GM21526 (cell line): Measurements from ENCODE around the gene IREB2.

Experiments
- ATAC-seq: cut with Tn5 transposase; IDR thresholded peaks from one replicate; pipeline ENCODE4 v1.9.1; 2021; ENCODE audit warnings: moderate library complexity; ENCODE audit not compliant: unreplicated experiment, low FRiP score

Gene IREB2

DNA sequence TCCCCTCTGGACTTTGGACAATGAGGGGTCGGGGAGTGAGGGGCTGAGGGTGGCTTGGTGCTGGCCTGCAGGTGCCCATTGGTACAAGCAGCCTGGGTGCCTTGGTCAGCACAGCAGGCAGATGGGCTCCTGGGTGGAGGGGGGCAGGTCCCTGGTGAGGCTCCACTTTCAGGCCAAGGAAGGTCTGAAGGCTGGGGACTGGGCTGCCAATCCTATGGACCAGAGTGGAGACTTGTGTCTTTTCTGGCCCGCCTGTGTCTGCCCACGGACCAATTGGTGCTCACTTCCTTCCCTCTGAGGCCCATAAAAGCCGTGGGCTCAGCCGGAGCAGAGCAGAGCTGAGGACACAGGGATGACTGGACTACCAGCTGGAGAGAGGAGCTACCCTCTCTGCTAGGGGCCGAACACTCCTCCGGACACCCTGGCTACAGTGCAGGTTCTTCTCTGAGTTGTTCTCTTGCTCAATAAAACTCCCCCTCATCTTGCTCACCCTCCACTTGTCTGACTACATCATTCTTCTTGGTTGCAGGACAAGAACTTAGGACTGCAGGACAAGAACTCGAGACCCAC is 31.9 kb upstream of the IREB2 start:
- no peak for ATAC-seq

DNA sequence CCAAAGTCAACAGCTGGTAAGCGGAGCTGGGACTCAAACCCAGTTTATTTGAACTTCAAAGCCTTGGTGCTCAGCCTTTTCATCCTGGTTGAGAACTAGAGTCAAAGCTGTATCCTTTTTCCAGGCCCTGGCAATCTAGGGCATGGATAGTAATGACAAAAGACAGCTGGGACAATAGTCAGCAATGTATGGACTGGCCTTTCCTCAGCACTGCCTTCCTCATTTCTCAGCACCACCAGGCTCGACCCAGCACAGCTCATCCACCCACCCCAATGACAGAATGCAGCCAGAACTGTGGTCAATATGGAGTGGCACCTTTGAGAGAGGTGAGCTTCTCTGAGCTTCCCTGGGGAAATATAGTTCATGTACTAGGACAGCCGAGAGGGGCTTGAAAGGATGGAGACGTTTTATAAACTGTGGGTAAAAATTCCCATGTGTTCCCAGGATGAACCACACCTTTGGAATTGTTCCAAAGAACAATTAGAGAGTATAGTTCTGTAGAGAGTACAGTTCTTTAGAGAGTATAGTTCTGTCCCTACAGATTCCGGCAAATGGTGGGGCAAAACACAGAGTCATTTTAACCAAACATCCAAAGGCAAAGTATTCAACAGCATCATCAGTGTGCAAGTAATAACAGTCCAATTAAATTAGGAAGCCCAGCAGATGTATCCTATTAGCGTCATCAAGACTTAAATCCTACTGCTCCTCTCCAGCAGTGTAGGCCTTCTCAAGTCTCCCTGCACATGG is 30.2 kb upstream of the IREB2 start:
- ATAC-seq = no peak

DNA sequence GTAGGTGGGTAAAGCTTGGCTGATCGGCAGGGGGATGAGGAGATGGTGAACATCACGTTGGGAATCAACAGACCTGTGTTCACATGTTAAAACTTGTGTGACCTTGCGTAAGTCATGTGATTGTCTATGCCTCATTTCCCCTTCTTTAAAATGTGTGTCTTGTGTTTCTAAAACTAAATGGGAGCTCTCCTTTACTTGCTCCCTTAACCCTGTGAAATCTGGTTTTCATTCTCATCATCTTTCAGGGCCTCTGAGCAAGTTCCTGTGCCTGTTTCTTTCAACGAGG is 29.7 kb upstream of the IREB2 start:
- no peak for ATAC-seq

DNA sequence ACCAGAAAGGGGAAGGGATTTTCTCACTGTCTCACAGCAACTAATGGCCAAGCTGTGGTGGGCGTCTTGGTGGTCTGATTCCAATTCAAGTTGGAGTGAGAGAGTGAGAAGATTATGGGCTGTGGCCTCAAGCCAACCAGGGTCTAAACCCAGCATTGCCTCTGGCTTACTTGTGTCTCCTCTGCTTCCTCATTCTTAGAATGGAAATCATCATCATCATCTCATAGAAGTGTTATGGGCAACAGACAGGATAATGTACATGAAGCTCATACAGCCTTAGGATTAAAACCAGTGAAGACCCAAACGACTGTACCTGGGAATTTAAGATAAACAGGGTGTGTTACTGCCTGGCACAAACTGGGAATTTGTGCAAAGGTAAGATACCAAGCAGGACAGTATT is 29.1 kb upstream of the IREB2 start:
- ATAC-seq = no peak

DNA sequence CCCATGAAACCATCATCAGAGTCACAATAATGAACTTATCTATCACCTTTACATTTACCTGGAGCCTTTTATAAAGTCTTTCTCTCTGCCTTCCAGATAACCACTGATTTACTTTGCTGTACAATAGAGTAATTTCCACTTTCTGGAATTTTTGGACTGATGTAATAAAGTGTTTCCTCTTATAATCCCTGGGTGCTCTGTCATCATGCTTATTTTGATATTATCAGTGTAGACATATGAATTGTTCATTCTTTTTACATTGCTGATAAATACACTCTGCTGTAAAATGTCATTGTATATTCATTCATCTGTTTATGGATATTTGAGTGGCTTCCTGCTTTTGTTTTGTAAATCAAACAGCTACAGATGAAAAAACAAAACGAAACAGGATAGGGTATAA is 27.0 kb upstream of the IREB2 start:
- ATAC-seq = no peak

DNA sequence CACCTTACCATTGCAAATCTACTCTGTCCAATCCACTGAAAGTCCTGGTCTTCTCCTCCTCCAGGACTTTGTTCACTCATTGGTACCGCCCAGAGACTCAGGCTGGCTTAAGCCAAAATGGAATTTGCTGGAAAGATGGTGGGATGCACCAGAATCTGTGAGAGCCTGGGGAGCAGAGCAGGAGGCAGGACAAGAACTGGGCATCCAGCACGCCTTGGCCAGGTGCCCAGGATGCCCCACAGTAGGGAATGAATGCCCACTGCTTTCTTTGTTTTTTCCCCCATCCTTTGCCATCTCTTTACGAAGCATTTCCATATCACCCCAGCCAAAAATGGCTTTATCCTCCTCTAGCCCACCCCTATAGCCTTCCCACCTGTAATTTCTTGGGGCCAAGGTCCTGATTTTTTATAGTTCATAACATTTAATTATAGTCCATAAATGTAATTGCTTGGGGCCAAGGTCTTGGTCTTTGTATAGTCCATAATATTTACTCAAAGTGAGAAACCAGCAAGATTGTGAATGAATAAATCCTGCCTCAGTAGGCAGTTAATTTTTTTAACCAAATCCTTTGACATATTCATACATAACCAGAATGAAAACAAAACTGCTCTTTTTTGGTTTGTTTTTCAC is 23.3 kb upstream of the IREB2 start:
- ATAC-seq = no peak

DNA sequence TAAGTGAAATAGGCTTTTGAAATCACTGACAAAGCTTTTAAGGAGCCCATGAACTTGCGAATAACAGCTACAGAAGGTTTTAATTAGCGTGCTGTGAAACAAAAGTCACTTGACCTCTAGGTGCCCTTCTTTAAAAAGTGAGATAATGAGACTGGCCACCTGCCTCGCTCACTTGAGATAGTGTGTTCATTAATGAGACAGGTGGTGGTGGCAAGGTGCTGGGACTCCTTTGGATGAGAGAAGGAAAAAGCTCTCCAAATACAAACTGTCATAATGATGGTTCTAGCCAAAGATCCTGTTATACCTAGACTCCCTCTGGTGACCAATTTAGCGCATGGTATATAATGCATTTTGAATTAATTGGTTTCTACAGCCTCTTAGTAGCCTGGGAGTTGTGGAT is 22.7 kb upstream of the IREB2 start:
- ATAC-seq = no peak

DNA sequence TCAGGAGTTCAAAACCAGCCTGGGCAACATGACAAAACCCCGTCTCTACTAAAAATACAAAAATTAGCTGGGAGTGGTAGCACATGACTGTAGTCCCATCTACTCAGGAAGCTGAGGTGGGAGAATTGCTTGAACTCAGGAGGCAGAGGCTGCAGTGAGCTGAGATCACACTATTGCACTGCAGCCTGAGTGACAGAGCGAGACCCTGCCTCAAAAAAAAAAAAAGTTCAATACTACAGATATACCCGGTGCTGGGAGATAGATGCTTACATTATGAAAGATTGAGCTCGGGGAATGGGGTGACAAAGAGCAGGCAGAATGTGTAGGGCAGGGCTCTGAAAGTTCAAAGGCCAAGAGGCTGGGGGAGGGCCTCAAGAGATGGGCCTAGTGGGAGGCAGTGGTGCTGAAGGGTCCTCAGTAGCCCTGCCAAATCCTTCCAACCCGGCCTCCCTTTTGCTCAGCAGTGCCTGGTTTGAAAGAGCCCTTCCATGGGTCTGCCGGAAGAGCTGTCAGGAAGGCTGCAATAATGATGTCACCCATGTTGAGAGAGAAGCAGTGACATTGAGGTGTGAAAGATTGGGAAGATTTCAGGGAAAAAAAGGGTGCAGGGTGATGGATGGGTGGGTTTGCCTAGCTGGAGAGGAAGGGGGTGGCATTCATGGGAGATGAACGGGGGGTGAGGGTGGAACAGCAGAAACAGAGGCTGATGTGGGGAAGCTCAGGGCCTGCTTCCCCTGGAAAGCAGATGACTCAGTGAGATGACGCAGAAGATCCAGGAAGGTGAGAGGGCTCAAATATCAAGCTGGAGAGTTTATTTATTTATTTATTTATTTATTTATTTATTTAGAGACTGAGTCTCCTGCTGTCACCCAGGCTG is 20.0 kb upstream of the IREB2 start:
- ATAC-seq = no peak

DNA sequence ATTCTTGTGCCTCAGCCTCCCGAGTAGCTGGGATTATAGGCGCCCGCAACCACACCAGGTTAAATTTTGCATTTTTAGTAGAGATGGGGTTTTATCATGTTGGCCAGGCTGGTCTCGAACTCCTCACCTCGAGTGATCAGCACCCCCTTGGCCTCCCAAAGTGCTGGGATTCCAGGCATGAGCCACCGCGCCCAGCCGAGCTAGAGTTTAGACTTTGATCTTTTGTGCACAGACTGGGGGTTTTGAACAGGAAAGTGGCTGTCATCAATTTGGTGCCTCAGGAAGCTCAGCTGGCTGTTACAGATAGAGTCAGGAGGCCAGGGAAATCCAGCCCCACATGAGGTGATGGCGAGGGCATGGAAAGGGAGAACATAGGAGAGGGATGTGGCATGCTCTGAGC is 19.3 kb upstream of the IREB2 start:
- no peak for ATAC-seq

DNA sequence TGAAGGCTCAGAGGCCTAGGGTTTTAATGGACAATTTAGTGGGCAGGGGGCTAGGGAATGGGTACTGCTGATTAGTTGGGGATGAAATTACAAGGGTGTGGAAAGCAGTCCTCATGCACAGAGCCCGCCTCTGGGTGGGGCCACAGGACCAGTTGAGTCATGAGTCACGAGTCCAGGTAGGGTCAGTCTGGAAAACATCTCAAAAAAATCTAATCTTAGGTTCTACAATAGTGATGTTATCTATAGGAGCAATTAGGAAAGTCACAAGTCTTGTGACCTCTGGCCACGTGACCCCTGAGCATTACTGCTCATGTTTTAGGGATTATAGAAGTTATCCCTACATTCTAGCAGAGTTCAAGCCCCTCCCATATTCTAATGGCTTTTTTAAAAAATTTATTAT is 18.6 kb upstream of the IREB2 start:
- ATAC-seq = no peak

DNA sequence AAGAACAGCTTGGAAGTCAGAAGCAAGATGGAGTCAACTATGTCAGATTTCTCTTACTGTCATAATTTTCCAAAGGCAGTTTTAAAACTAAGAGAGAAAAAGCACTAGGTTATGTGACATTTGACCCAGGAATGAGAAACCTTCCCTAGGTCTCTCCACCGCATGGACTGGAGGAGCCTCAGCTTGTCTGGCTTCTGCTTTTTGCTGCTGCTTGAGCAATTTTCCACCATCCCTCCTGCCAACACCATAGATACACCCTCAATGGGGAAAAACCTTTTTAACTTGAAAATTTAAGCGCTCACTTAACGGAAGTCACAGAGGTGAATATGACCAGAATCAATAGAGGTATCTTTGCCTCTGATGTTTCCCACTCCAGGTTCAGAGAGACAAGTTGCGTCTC is 17.8 kb upstream of the IREB2 start:
- no peak for ATAC-seq

DNA sequence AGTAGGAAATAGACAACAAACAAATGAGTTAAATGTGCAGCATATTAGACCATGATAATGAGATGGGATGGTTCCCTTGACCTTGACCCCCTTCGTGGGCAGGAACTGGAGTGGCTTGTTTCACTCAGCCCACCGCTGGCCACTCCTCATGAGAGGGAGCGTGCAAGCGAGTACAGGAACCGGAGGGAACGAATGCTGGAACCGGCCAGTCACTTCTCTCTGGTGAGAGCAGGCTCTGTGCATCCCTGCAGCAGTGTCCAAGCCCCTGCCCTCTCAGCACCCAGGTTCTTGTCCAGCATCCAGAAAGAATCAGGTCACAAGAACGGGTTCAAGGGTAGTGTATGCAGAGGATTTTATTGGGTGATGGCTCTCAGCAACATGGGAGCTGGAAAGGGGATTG is 17.2 kb upstream of the IREB2 start:
- ATAC-seq = no peak

DNA sequence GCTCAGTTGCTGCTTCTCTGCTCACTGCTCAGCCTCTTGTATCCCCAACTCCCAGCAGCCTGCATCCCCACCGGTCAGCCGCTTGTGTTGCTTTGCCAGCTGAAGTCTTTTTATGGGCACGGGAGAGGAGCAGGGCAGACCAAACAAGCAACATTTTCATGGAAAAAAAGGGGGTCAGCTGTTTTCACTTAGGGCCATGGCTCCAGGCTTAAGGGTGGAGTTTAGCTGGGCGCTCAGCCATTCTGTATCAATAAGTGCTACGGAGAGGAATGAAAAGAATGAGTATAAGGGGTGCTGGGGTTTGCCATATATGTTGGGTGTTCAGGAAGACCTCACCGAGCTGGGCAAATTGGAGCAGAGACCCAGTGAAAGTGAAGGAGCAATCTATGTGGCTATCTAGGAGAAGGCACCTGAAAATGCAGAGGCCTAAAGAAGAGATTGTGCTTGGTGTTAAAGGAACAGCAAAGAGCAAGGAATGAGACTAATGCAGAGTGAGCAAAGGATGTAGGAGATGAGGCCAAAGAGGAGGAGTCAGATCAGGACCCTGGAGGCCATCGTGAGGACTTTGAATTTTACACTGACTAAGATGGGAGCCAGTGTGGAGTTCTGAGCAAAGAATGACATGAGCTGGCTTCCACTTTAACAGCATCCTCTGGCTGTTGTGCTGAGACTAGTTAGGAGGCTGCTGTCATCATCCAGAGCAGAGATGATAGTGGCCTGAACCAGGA is 16.6 kb upstream of the IREB2 start:
- no peak for ATAC-seq

DNA sequence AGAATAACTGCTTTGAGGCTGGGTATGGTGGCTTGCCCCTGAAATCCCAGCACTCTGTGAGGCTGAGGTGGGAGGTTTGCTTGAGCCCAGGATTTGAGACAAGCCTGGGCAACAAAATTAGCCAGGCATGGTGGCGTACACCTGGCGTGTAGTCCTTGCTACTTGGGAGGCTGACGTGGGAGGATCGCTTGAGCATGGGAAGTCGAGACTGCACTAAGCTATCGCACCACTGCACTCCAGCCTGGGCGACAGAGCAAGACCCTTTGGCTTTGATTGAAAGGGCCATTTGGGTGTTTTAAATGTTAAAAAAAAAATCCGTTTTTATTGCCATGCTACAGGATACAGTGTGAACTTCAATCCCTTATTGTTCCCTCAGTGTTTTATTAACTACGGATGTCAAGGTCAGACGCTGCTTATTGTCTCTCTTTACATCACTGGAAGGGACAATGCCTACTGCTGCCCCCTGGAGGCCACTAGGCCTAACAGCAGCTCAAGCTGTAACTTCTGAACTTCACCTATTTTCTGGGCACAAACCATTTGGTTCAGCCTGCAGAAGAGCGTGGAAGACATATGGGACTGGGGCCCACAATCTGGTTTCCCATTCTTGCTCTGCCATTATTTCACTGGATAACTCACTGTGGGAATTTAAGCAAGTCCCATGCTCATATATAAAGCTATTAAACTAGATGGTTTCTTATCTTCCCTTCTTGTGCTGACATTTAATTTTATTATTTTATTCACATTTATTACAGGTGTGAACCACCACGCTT is 15.3 kb upstream of the IREB2 start:
- no peak for ATAC-seq

DNA sequence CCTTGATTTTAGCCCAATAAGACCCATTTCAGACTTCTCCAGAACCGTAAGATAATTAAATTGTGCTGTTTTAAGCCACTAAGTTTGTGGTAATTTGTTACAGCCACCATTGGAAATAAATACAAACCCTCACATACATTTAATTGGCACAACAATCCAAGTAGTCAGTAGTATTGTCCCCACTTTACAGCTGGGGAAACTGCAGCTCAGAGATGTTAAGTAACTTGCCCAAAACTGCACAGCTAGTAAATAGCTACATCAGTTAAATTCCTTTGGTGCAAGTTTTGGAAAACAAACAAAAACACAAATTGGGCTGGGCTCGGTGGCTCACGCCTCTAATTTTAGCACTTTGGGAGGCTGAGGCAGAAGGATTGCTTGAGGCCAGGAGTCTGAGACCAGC is 13.3 kb upstream of the IREB2 start:
- no peak for ATAC-seq

DNA sequence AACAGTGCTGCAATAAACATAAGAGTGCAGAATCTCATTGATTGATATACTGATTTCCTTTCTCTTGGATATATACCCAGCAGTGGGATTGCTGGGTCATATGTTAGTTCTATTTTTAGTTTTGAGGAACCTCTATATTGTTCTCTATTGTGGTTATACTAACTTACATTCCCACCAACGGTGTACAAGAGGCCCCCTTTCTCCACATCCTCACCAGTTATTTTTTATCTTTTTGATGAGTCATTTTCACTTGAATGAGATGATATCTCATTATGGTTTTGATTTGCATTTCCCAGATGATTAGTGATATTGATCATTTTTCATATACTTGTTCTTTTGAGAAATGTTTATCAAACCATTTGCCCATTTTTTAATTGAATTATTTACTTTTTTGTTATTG is 12.4 kb upstream of the IREB2 start:
- ATAC-seq = no peak

DNA sequence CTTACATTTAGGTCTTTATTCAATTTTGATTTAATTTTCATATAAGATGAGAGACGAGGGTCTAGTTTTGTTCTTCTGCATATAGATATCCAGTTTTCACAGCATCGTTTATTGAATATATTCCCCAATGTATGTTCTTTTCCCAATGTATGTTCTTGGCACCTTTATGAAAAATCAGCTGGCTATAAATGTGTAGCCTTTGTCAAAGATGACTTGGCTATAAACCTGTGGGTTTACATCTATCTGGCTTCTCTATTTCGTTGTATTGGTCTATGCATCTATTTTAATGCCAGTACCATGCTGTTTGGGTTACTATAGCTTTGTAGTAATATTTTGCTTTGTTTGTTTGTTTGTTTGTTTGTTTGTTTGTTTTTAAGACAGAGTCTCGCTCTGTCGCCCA is 11.7 kb upstream of the IREB2 start:
- no peak for ATAC-seq

DNA sequence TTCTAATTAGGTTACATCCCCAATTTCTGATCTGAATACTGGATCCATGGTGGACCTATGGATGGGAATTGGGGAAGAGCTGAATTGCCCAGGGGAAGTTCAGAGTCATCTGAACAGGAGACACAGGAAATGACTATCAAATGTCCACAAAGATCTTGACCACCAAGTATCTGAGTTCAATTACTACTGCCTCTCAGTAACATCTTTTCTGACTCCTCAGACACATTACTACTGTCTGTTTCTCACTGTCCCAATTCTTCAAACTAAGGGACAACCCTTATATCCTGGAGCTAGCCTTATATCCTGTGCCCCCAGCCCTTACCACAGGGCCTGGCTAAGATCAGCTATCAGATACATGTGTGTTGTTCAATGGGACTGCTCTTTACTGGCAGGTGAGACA is 10.1 kb upstream of the IREB2 start:
- no peak for ATAC-seq

DNA sequence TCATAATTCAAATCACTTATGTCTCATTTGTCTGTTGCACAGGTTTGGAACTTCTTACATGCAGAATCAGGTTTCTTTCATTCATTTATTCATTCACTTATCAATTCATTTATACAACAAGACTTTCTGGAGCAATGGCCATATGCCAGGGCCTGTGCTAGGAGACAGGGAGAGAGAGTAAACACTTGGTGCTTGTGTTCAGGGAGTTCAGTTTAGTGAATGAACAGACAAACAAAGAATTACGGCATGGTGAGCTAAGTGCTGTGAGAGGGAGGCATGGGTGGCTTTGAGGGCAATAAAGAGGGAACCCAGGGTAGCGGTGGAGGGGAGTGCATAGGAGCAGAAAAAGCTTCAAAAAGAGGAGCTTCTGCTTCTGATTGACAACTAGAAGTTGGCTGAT is 8.5 kb upstream of the IREB2 start:
- no peak for ATAC-seq

DNA sequence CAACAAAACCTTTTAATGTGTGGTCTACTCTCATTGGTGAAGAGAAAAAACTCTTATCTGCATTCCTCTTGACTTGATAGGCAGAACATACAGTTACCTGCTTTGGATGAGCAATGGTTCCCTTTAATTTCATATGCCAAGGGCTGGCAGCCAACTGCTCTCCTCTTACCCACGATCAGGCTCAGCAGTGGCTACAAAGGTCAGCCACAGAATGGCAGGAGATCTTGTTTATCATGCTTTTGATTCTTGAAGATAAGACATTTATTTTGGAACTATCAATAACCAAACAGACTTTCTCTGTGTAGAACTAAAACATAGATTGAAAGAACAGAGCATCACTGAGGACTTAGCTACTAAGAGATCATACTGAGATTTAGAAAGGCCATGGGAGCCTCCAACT is 6.1 kb upstream of the IREB2 start:
- no peak for ATAC-seq
